ENCODE measurements around the gene OSTM1.

DNA sequence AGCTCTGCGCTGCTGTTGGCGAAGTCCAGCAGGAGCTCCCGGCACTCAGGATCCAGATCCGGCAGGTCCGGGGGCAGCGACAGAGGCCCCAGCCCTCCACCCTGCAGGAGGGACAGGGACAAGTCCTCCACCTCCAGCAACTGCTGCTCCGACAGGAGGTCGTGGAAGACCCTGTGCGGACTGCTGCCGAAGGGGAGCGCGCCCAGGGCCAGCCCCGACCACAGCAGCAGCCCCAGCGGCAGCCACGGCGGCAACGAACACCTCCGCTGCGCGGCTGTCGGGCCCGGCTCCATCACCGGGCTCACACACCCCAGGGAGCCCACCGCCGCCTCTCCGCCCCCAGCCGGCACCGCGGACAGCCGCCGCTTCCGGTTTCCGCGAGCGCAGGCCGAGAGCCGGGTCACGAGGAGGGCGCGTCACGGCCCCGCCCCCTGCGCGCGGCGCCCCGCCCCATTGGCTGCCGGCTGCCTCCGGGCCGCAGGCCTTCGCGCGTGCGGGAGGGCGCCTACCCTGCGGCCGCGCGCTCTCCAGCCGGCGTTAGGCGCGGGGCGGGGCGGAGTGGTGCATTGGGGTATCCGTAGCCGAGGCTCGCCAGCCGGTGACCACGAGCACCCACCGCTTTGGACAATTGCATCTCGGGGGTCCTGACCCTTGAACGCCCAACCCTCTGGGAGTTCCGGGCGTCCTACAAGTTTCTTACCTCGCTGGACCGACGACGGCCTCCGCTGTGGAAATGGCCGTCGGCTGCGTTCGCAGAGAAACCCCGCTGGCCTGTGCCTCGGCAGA is at the start of gene OSTM1:
- TF ChIP-seq CHD2 (IDR thresholded peaks at IDR 0.05; ENCODE audit: low read length, partially characterized antibody) (no peak), FOSL2 (IDR thresholded peaks at IDR 0.05; ENCODE audit: borderline replicate concordance, low read depth) (no peak)
- TF ChIP-seq, protein P1, sequence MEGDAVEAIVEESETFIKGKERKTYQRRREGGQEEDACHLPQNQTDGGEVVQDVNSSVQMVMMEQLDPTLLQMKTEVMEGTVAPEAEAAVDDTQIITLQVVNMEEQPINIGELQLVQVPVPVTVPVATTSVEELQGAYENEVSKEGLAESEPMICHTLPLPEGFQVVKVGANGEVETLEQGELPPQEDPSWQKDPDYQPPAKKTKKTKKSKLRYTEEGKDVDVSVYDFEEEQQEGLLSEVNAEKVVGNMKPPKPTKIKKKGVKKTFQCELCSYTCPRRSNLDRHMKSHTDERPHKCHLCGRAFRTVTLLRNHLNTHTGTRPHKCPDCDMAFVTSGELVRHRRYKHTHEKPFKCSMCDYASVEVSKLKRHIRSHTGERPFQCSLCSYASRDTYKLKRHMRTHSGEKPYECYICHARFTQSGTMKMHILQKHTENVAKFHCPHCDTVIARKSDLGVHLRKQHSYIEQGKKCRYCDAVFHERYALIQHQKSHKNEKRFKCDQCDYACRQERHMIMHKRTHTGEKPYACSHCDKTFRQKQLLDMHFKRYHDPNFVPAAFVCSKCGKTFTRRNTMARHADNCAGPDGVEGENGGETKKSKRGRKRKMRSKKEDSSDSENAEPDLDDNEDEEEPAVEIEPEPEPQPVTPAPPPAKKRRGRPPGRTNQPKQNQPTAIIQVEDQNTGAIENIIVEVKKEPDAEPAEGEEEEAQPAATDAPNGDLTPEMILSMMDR (IDR thresholded peaks at IDR 0.05), result no peak
- TF ChIP-seq, protein P2, sequence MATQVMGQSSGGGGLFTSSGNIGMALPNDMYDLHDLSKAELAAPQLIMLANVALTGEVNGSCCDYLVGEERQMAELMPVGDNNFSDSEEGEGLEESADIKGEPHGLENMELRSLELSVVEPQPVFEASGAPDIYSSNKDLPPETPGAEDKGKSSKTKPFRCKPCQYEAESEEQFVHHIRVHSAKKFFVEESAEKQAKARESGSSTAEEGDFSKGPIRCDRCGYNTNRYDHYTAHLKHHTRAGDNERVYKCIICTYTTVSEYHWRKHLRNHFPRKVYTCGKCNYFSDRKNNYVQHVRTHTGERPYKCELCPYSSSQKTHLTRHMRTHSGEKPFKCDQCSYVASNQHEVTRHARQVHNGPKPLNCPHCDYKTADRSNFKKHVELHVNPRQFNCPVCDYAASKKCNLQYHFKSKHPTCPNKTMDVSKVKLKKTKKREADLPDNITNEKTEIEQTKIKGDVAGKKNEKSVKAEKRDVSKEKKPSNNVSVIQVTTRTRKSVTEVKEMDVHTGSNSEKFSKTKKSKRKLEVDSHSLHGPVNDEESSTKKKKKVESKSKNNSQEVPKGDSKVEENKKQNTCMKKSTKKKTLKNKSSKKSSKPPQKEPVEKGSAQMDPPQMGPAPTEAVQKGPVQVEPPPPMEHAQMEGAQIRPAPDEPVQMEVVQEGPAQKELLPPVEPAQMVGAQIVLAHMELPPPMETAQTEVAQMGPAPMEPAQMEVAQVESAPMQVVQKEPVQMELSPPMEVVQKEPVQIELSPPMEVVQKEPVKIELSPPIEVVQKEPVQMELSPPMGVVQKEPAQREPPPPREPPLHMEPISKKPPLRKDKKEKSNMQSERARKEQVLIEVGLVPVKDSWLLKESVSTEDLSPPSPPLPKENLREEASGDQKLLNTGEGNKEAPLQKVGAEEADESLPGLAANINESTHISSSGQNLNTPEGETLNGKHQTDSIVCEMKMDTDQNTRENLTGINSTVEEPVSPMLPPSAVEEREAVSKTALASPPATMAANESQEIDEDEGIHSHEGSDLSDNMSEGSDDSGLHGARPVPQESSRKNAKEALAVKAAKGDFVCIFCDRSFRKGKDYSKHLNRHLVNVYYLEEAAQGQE (IDR thresholded peaks at IDR 0.05; ENCODE audit: low read depth, low read length), result peak; percentile 90

Measured in SK-N-SH (cell line).